K562 (cell line): ENCODE results near the gene C11orf65. TPM values are rescaled to one million over a fixed set of nuclear protein-coding genes. Genes with fewer than 3 reads are reported as not detected.

Experiments
- ARID1B ChIP-seq: fragments of 450-650 bp; IDR thresholded peaks from 2 replicates; pipeline ENCODE4 v1.6.1; 2016; ENCODE audit warnings: antibody characterized with exemption, mild to moderate bottlenecking, inconsistent platforms
- BDP1 ChIP-seq: IDR thresholded peaks from 3 replicates; pipeline ENCODE4 v1.6.1; 2011; ENCODE audit not compliant: insufficient read length, insufficient read depth
- C11orf30 ChIP-seq: fragments of 450-650 bp; IDR thresholded peaks from 2 replicates; pipeline ENCODE4 v1.6.1; 2016; ENCODE audit warnings: low read depth, mild to moderate bottlenecking
- EGR1 ChIP-seq: fragments of 450-650 bp; conservative IDR thresholded peaks from 2 replicates; pipeline ENCODE4 v1.6.1; 2017; ENCODE audit warnings: mild to moderate bottlenecking
- FOXJ3 ChIP-seq: sonication (generic); formaldehyde crosslinking; IDR thresholded peaks from 2 replicates; pipeline ENCODE4 v1.4.0; 2020; ENCODE audit warnings: mild to moderate bottlenecking, missing genetic modification reagents
- HNRNPL ChIP-seq: fragments of 200-400 bp; formaldehyde crosslinking; IDR thresholded peaks from 2 replicates; pipeline ENCODE4 v1.6.1; 2017; ENCODE audit warnings: low read depth, mild to moderate bottlenecking, low read length
- MCM7 ChIP-seq, 2 experiments: fragments of 450-650 bp; IDR thresholded peaks; 2 replicates each; pipeline ENCODE4 v1.6.1; 2016 to 2018
- MYC ChIP-seq, 2 experiments: fragments of 250-450 bp in 1 of 2; sonication (Bioruptor Pico) in 1 of 2; IDR thresholded peaks; 2 replicates each; pipeline versions ENCODE4 v1.5.1 to v1.6.1; 2012 to 2021; ENCODE audit warnings: low read depth in 2 of 2, borderline replicate concordance in 1 of 2, improper control_type of control experiment in 1 of 2, low read length in 1 of 2, mild to moderate bottlenecking in 1 of 2, moderate library complexity in 1 of 2
- NCOA2 ChIP-seq, 2 experiments: fragments of 450-650 bp; IDR thresholded peaks; 2 replicates each; pipeline ENCODE4 v1.6.1; 2018; ENCODE audit warnings: mild to moderate bottlenecking in 2 of 2, moderate library complexity in 1 of 2; ENCODE audit not compliant: partially characterized antibody in 2 of 2
- NCOR1 ChIP-seq: fragments of 450-650 bp; IDR thresholded peaks from 2 replicates; pipeline ENCODE4 v1.6.1; 2016; ENCODE audit warnings: mild to moderate bottlenecking, moderate library complexity
- PRMT5 ChIP-seq: sonication (generic); formaldehyde crosslinking; IDR thresholded peaks from 2 replicates; pipeline ENCODE4 v1.5.0; 2020; ENCODE audit warnings: missing genetic modification reagents
- TAF7 ChIP-seq: fragments of 450-650 bp; IDR thresholded peaks from 2 replicates; pipeline ENCODE4 v1.6.1; 2016; ENCODE audit warnings: missing genetic modification characterization, missing compliant biosample characterization
- TAF9B ChIP-seq: fragments of 450-650 bp; IDR thresholded peaks from 2 replicates; pipeline ENCODE4 v1.6.1; 2018; ENCODE audit warnings: mild to moderate bottlenecking; ENCODE audit not compliant: partially characterized antibody
- TGIF2 ChIP-seq: sonication (generic); formaldehyde crosslinking; IDR thresholded peaks from 2 replicates; pipeline ENCODE4 v1.8.1; 2022; ENCODE audit warnings: mild to moderate bottlenecking, missing genetic modification reagents, moderate library complexity
- ZKSCAN1 ChIP-seq: fragments of 150-350 bp; IDR thresholded peaks from 2 replicates; pipeline ENCODE4 v1.6.1; 2016; ENCODE audit warnings: low read depth, low read length
- ZNF143 ChIP-seq: sonication (generic); formaldehyde crosslinking; IDR thresholded peaks from 2 replicates; pipeline ENCODE4 v1.9.0; 2022; ENCODE audit warnings: mild to moderate bottlenecking, missing genetic modification reagents
- ZNF408 ChIP-seq: fragments of 250-450 bp; sonication (Bioruptor Pico); IDR thresholded peaks from 2 replicates; pipeline ENCODE4 v1.4.0; 2020; ENCODE audit warnings: low read depth, mild to moderate bottlenecking, moderate library complexity
- ZNF766 ChIP-seq: fragments of 200-800 bp; sonication (Bioruptor generic); conservative IDR thresholded peaks from 2 replicates; pipeline ENCODE4 v1.6.1; 2016; ENCODE audit warnings: missing genetic modification characterization, missing compliant biosample characterization
- ZZZ3 ChIP-seq: fragments of 450-650 bp; IDR thresholded peaks from 2 replicates; pipeline ENCODE4 v1.6.1; 2016; ENCODE audit warnings: antibody characterized with exemption, mild to moderate bottlenecking, moderate library complexity
- polyA plus RNA-seq, 8 experiments: library from polyadenylated mRNA; depleted of rRNA in 4 of 8; stranded (reverse) in 5 of 8; unstranded in 3 of 8; fragments of >200 nt; fragmentation: Nextera tagmentation in 2 of 8; fragmentation: Illumina TruSeq in 1 of 8; extraction: Ambion mirVana in 2 of 8; extraction: Trizol in 1 of 8; gene quantifications; 2 replicates each; pipeline versions ENCODE4 v1.2.1 to v1.2.3, GENCODE V29; 2011 to 2014; ENCODE audit warnings: inconsistent platforms in 1 of 8, missing spikeins in 1 of 8
- total RNA-seq, 7 experiments: library from RNA; depleted of rRNA in 6 of 7; stranded (reverse); fragments of >200 nt in 6 of 7; fragmentation: Illumina TruSeq in 2 of 7; extraction: Trizol in 2 of 7; gene quantifications; 2 replicates each; pipeline versions ENCODE4 v1.2.1 to v1.2.3, GENCODE V29; 2011 to 2021; ENCODE audit warnings: low replicate concordance in 1 of 7
- TF ChIP-seq, protein P1 (sequence below): fragments of 450-650 bp; IDR thresholded peaks from 2 replicates; pipeline ENCODE4 v1.6.1; 2017; ENCODE audit warnings: antibody characterized with exemption, mild to moderate bottlenecking
- TF ChIP-seq, protein P2 (sequence below): fragments of 200-800 bp; sonication (Bioruptor generic); IDR thresholded peaks from 2 replicates; pipeline ENCODE4 v1.6.1; 2017; ENCODE audit warnings: missing genetic modification characterization, missing compliant biosample characterization
- TF ChIP-seq, protein P3 (sequence below): IDR thresholded peaks from 2 replicates; pipeline ENCODE4 v1.6.1; 2011; ENCODE audit not compliant: insufficient read length; ENCODE audit errors: extremely low read depth

Gene C11orf65
- total and polyA plus RNA-seq, 9 of the 15 experiments (the other 6 are each of a cell fraction or from before 2014, with no cell fraction given): 1.0 to 2.1 (median 1.2) TPM

DNA sequence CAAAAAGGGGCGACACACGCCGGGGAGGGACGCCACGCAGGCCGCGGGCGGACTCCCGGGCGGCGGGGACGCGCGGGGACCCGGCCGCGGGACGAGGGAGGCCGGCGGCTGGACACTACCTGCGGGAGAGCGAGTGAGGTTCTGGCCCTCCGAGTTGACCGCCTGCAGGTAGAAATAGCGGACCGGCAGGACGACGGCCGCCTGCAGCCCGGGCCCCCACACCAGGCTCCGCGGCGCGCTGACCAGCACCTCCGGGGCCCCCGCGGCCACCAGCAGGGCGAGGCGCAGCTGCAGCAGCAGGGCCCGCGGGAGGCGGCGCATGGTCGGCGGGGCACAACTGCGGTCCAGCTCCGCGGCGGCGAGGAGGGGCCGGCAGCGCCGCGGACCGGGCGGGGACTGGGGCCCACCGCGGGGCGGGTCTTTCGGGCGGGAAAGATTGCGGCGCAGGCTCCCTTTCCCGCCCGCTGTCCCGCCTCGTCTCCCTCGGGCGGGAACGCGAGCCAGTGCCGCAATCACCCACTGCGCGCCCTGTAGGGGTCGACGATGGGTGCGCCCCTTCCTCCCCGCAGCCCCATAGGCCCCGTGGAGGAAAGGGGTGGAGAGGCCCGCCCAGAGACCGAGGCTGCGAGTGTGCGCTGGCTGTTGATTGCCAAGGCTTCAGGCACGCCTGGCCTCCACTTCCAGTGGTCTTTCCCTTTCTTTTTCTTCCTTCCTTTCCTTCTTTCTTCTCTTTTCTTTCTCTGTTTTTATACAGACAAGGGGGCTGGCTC lies 30.9 kb upstream of the C11orf65 start, which contains the start of gene POGLUT3 (continued):
- TF ChIP-seq EGR1: 0 out of 2 replicates have a peak, but pooled peaks have one; percentile 6
- TF ChIP-seq, protein P1, sequence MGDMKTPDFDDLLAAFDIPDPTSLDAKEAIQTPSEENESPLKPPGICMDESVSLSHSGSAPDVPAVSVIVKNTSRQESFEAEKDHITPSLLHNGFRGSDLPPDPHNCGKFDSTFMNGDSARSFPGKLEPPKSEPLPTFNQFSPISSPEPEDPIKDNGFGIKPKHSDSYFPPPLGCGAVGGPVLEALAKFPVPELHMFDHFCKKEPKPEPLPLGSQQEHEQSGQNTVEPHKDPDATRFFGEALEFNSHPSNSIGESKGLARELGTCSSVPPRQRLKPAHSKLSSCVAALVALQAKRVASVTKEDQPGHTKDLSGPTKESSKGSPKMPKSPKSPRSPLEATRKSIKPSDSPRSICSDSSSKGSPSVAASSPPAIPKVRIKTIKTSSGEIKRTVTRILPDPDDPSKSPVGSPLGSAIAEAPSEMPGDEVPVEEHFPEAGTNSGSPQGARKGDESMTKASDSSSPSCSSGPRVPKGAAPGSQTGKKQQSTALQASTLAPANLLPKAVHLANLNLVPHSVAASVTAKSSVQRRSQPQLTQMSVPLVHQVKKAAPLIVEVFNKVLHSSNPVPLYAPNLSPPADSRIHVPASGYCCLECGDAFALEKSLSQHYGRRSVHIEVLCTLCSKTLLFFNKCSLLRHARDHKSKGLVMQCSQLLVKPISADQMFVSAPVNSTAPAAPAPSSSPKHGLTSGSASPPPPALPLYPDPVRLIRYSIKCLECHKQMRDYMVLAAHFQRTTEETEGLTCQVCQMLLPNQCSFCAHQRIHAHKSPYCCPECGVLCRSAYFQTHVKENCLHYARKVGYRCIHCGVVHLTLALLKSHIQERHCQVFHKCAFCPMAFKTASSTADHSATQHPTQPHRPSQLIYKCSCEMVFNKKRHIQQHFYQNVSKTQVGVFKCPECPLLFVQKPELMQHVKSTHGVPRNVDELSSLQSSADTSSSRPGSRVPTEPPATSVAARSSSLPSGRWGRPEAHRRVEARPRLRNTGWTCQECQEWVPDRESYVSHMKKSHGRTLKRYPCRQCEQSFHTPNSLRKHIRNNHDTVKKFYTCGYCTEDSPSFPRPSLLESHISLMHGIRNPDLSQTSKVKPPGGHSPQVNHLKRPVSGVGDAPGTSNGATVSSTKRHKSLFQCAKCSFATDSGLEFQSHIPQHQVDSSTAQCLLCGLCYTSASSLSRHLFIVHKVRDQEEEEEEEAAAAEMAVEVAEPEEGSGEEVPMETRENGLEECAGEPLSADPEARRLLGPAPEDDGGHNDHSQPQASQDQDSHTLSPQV: peak; percentile 81
- TF ChIP-seq TGIF2 (CRISPR knock-in tag): peak; percentile 88; the same call in 1 of the 2 replicates
- peak; percentile 43; the same call in 1 of the 2 replicates for TF ChIP-seq ZNF143 (CRISPR knock-in tag)
- no peak for TF ChIP-seq NCOA2 (IDR thresholded peaks at IDR 0.05; ENCODE audit: partially characterized antibody in 2 of 2)
- no peak for TF ChIP-seq C11orf30
- no peak for TF ChIP-seq FOXJ3
- TF ChIP-seq ZZZ3: no peak
- TF ChIP-seq TAF9B: no peak
- peak; percentile 44; the same call in 1 of the 2 replicates for TF ChIP-seq TAF7 (tag)
- no peak for TF ChIP-seq NCOR1
- peak; percentile 32; the same call in 1 of the 2 replicates for TF ChIP-seq HNRNPL
- TF ChIP-seq MCM7 (IDR thresholded peaks at IDR 0.05): no peak
- no peak for TF ChIP-seq ZNF408 (CRISPR knock-in tag)
- TF ChIP-seq, protein P2, sequence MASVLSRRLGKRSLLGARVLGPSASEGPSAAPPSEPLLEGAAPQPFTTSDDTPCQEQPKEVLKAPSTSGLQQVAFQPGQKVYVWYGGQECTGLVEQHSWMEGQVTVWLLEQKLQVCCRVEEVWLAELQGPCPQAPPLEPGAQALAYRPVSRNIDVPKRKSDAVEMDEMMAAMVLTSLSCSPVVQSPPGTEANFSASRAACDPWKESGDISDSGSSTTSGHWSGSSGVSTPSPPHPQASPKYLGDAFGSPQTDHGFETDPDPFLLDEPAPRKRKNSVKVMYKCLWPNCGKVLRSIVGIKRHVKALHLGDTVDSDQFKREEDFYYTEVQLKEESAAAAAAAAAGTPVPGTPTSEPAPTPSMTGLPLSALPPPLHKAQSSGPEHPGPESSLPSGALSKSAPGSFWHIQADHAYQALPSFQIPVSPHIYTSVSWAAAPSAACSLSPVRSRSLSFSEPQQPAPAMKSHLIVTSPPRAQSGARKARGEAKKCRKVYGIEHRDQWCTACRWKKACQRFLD (CRISPR knock-in tag): 0 out of 2 replicates have a peak, but pooled peaks have one; percentile 26
- TF ChIP-seq ZNF766 (CRISPR knock-in tag): 0 out of 2 replicates have a peak, but pooled peaks have one; percentile 28
- peak; percentile 45; the same call in 1 of the 2 replicates for TF ChIP-seq ARID1B
- TF ChIP-seq PRMT5 (CRISPR knock-in tag): no peak
- no peak for TF ChIP-seq BDP1
- peak; percentile 52 for TF ChIP-seq MYC (IDR thresholded peaks at IDR 0.05; ENCODE audit: low read depth, low read length)
- TF ChIP-seq MYC (CRISPR knock-in tag; IDR thresholded peaks at IDR 0.05; ENCODE audit: borderline replicate concordance, low read depth): no peak
- TF ChIP-seq, protein P3, sequence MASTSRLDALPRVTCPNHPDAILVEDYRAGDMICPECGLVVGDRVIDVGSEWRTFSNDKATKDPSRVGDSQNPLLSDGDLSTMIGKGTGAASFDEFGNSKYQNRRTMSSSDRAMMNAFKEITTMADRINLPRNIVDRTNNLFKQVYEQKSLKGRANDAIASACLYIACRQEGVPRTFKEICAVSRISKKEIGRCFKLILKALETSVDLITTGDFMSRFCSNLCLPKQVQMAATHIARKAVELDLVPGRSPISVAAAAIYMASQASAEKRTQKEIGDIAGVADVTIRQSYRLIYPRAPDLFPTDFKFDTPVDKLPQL: no peak
- 0 out of 2 replicates have a peak, but pooled peaks have one; percentile 11 for TF ChIP-seq ZKSCAN1
